GM11168 (cell line): ENCODE measurements around the gene SLC6A8.
"Not testable (repeated sequence)": the region's sequence is repeated elsewhere in the genome, so short reads cannot be mapped to it uniquely, and the experiment has no call there.

ENCODE experiments used
- in situ Hi-C: fragments of 300-500 bp; cut with MboI; formaldehyde crosslinking; loops from one replicate; pipeline ENCODE4 v1.12.0; 2022; ENCODE audit warnings: low sequenced_read_pairs; ENCODE audit not compliant: unreplicated experiment

The SLC6A8 gene

GRCh38 chrX:153691032-153691827, 3.5 kb downstream of the SLC6A8 start:
- in situ Hi-C loops = not testable (repeated sequence)

DNA sequence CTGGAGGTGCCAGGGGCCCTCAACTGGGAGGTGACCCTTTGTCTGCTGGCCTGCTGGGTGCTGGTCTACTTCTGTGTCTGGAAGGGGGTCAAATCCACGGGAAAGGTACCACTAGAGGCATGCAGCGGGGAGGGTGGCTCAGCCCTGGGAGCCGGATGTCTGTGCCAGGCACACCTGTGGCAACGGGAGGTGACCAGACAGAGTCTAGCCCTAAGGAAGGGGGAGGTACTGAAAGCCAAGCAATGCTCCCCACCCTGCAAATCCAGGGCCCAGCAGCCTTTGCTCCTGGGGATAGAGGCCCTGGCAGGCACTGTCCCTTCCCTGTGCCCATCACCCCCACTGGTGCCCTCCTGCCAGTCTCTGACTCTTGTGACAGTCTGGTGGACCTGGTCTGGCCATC, 4.3 kb downstream of the SLC6A8 start:
- in situ Hi-C loops = no loop called here

GRCh38 chrX:153692611-153693156, 5.0 kb downstream of the SLC6A8 start:
- in situ Hi-C loops = no loop called here

GRCh38 chrX:153693216-153694086, 5.7 kb downstream of the SLC6A8 start:
- in situ Hi-C loops = no loop called here

- in situ Hi-C loops = not testable (repeated sequence)
Measured at GRCh38 chrX:153694256-153694655, 6.5 kb downstream of the SLC6A8 start.

DNA sequence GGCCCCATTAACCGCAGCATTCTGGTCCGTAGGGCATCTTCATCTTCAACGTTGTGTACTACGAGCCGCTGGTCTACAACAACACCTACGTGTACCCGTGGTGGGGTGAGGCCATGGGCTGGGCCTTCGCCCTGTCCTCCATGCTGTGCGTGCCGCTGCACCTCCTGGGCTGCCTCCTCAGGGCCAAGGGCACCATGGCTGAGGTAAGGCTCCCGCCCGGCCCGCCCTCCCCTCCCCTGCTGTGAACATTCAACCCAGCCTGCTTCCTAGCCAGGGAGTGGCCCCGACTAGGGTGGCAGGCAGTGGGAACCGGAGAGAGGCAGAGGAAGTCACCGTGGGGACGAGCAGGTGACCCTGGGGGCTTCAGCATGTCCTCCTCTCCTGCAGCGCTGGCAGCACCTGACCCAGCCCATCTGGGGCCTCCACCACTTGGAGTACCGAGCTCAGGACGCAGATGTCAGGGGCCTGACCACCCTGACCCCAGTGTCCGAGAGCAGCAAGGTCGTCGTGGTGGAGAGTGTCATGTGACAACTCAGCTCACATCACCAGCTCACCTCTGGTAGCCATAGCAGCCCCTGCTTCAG, 7.1 kb downstream of the SLC6A8 start:
- in situ Hi-C loops = no loop called here

DNA sequence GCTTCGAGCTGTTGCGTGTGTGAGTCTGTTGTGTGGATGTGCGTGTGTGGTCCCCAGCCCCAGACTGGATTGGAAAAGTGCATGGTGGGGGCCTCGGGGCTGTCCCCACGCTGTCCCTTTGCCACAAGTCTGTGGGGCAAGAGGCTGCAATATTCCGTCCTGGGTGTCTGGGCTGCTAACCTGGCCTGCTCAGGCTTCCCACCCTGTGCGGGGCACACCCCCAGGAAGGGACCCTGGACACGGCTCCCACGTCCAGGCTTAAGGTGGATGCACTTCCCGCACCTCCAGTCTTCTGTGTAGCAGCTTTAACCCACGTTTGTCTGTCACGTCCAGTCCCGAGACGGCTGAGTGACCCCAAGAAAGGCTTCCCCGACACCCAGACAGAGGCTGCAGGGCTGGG, 8.4 kb downstream of the SLC6A8 start:
- in situ Hi-C loops = no loop called here

DNA sequence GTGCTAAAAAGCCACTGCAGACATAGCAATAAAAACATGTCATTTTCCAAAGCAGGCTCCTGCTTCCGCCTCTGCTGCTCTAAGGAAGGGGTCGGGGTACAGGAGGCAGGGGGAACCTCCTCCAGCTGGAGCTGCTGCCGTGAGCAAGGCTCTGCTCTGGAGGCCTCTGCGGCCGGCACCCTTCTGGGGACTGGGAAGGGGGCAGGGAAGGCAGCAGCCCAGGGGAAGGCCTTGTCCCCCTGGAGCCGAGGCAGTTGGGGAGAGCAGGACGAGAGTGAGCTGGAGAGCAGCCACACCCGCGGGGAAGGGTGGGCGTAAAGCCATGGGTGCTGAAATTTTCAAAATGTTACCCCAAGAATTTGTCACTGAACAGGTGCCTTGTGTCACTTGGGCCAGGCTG, 8.8 kb downstream of the SLC6A8 start:
- in situ Hi-C loops = not testable (repeated sequence)

DNA sequence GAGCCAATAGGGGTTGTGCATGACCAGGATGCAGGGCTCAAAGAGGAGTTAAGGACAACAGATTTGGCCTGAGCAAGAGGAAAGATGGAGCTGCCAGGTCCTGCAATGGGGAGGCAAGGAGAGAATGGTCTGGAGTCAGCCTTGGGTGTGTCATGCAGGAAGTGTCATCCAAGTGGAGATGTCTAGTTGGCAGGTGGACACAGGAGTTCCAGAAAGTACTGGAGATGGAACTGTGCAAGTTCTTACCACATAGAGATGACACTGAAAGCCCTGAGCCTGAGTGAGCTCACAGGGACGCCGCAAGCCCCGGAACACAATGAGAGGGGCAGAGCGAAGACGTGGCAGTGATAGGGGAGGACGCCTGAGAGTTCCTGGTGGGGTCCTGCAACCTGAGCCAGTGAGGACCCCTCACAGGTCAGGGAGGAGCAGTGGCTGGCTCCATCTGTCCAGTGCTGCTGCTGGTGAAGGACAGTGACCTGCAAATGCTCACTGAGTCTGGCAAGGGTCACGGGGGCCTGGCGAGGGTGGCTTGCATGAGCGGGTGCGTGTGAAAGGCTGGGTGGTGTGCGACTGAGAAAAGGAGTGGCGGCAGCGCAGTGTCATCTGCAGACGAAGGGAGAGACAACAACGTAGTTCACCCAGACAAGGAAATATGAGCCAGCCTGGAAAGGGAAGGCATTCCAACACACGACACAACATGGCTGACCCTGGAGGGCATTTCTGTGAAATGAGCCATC, 9.4 kb downstream of the SLC6A8 start:
- in situ Hi-C loops = not testable (repeated sequence)

DNA sequence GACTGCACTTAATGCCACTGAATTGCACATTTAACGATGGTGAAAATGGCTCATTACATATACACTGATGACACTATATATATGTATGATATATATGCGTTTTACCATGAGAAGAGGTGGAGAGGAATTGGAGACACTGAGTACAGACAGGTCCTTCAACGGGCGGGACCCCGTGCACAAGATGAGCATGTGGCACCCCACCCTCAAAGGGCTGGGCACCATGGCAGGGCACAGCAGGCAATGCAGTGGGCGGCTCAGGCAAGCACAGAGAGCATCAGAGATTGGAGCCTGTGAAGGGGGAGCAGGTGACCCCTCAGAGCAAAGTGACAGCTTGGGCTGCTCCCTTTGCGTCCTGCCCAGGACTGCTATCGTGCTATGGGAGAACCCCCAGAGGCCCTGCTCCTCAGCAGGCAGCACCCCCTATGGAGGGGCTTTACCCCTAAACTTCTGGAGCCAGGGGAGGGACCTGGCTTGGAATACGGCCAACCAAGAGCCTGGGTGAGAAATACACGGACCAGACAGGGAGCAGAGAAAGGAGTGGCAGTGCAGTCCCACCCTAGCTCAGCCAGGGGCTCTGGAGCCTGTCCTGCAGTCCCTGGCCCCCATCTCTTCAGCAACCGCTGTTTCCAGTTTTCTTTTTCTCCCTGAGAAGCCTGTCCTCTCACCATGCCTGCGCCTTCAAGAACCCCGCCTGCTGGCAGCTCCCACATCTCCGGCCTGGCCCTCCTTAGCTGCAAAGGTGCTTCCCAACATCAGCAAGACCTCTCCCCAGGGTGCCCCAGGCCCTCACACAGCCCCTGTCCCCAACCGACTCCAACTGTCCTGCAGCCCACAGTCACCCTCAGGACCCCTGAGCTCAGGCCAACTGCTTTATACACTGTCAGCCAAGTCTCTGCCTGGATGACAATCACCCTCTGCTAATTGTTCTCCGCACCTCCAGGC, 10.5 kb downstream of the SLC6A8 start:
- in situ Hi-C loops = no loop called here

- in situ Hi-C loops = not testable (repeated sequence)
Measured at GRCh38 chrX:153699210-153699783, 11.6 kb downstream of the SLC6A8 start.

GRCh38 chrX:153699784-153700371, 12.2 kb downstream of the SLC6A8 start:
- in situ Hi-C loops = not testable (repeated sequence)

DNA sequence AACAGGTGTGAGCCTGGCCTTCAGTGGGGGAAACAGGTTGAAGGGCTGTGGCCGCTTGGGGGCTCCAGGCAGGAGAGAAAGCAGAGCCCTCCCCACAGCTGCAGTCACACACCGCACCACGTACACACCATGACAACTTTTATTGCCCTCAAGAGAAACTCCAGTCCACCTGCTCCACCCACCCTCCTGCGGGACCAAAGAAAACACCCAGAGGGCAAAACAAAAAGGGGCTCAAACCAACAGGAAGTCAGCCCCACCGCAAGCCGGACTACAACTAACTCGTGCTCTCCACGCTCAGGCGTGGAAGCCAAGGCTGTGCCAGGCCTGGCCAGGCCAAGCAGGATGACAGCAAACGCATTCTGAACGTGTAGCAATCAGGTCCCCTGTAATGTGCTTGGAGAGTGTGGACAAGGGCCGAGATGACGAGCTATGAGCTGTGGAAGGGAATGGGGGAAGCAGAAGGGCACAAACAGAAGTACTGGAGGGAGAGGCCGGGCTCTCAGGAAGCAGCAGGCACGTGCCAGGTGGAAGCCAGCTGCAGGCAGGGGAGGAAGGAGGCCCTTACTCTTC, 12.7 kb downstream of the SLC6A8 start:
- in situ Hi-C loops = no loop called here

- in situ Hi-C loops = no loop called here
Measured at GRCh38 chrX:153700967-153701366, 13.2 kb downstream of the SLC6A8 start.

GRCh38 chrX:153701706-153702105, 14.0 kb downstream of the SLC6A8 start:
- in situ Hi-C loops = no loop called here

DNA sequence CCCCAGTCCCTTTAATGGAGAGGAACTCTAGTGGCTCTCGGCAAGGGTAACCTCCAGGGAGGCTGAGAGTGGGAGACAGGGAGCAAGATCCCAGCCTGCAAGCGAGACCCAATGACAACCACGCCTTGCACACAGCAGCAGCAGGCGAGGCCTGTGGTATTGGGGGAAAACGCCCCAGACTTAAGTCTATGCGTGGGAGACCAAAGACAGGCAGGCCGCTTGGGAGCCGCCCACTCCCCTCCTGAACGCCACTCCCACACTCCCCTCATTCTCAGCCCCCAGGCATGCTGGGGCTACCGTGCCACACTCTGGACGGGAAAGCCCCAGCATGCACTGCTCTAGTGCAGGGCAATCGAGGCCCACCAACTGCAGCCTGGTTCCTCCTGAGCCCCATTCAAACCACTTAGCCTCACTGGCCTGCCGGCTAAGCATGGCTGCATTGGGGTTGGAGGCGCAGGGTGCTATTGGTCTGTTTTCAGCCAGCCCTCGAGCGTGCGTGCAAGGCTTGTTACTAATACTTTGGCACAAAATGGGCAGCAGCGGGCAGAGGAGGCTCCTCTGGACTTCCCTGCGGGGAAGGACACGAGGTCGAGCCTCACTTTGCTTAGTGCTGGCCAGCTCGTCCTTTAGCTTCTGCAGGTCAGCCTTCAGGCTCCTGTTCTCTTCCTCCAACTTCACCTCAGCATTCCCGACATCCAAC, 14.8 kb downstream of the SLC6A8 start:
- in situ Hi-C loops = no loop called here

- in situ Hi-C loops = no loop called here
Measured at GRCh38 chrX:153703036-153703370, 15.3 kb downstream of the SLC6A8 start.
